Uterus (tissue), 4 donors: ENCODE data around the gene SYNGR2. TPM values are rescaled to one million over a fixed set of nuclear protein-coding genes. Genes with fewer than 3 reads are reported as not detected.

Experiments
- DNase-seq, 2 donors: peaks; one replicate each; pipeline ENCODE4 v3.0.0-alpha.2; 2019 to 2020
- H3K27ac ChIP-seq, 2 donors: fragments of 200-600 bp; sonication (generic); 1 replicate in 1 of 2; 2 replicates in 1 of 2; pipeline ENCODE4 v1.5.1; 2016 to 2018
- H3K27me3 ChIP-seq, 2 donors: fragments of 200-600 bp; sonication (generic); one replicate each; pipeline ENCODE4 v1.5.1; 2018 to 2019; ENCODE audit warnings: control low read depth in 1 of 2
- H3K36me3 ChIP-seq, 2 donors: fragments of 200-600 bp; sonication (generic); one replicate each; pipeline ENCODE4 v1.5.1; 2019; ENCODE audit warnings: control low read depth in 1 of 2
- H3K4me1 ChIP-seq, 2 donors: fragments of 200-600 bp; sonication (generic); one replicate each; pipeline ENCODE4 v1.5.1; 2018 to 2019; ENCODE audit warnings: control low read depth in 1 of 2
- H3K4me3 ChIP-seq, 2 donors: fragments of 200-600 bp; sonication (generic); 1 replicate in 1 of 2; 2 replicates in 1 of 2; pipeline ENCODE4 v1.5.1; 2018 to 2019; ENCODE audit warnings: mild to moderate bottlenecking in 1 of 2
- H3K9me3 ChIP-seq, 2 donors: fragments of 200-600 bp; sonication (generic); one replicate each; pipeline ENCODE4 v1.5.1; 2019; ENCODE audit warnings: control low read depth in 1 of 2
- CTCF ChIP-seq, 4 experiments: fragments of 200-600 bp in 2 of 4; fragments of 450-650 bp in 2 of 4; sonication (generic) in 2 of 4; IDR thresholded peaks; one replicate each; pipeline ENCODE4 v1.5.1; 2016 to 2019; ENCODE audit warnings: antibody characterized with exemption in 4 of 4, mild to moderate bottlenecking in 2 of 4, moderate library complexity in 1 of 4
- POLR2A ChIP-seq, 2 donors: fragments of 450-650 bp; IDR thresholded peaks; one replicate each; pipeline ENCODE4 v1.6.1; 2016; ENCODE audit warnings: antibody characterized with exemption in 2 of 2, mild to moderate bottlenecking in 1 of 2, moderate library complexity in 1 of 2
- intact Hi-C: fragments of 100-400 bp; cut with DNase I; formaldehyde crosslinking; loops from one replicate; pipeline ENCODE4 v1.15.1; 2023; ENCODE audit warnings: low total_unique reads
- total RNA-seq, 4 donors: library from RNA; depleted of rRNA in 3 of 4; stranded (reverse); fragments of >200 nt in 3 of 4; gene quantifications; one replicate each; pipeline versions ENCODE4 v1.1.0 to v1.2.4, GENCODE V29; 2014 to 2023
- donor health status: DM: yes; HTN: yes; CAD: no.

SYNGR2 gene
- total RNA-seq, 4 donors from 2014 or later = 16.7 to 83.2 (median 49.1) TPM

GRCh38 chr17:78174870-78175642 is 6.7 kb downstream of the SYNGR2 start:
- peak overlapping the region; percentile 81 to 85 for H3K27ac ChIP-seq
- no peak for DNase-seq
- no peaks in the 10 kb centered on the region for H3K9me3 ChIP-seq
- peaks cover 0 to 16% of the 10 kb centered on the region in 2 donors for H3K4me1 ChIP-seq
- no peak for TF ChIP-seq POLR2A (IDR thresholded peaks at IDR 0.05)
- no peak for TF ChIP-seq CTCF (IDR thresholded peaks at IDR 0.05)
- intact Hi-C loops = loop anchor here (5.0 kb wide), 1 partner anchor 63 kb away; no protein-coding TSS in a partner anchor
- H3K4me3 ChIP-seq = no peak overlapping the region
- H3K36me3 ChIP-seq = no peaks in the 10 kb centered on the region
- H3K27me3 ChIP-seq = no peaks in the 10 kb centered on the region

- no peak for DNase-seq
- no peak for TF ChIP-seq CTCF (IDR thresholded peaks at IDR 0.05)
- TF ChIP-seq POLR2A (IDR thresholded peaks at IDR 0.05) = no peak
- Histone ChIP-seq H3K4me1 (peaks cover 0 to 16% of the 10 kb centered on the region in 2 donors), H3K27me3 (no peaks in the 10 kb centered on the region), H3K27ac (peak overlapping the region in 1 of 2 donors; percentile 85), H3K4me3 (no peak overlapping the region), H3K9me3 (no peaks in the 10 kb centered on the region), H3K36me3 (no peaks in the 10 kb centered on the region)
- intact Hi-C loops = loop anchor here (5.0 kb wide), 1 partner anchor 63 kb away; no protein-coding TSS in a partner anchor
Measured at GRCh38 chr17:78175643-78175981, 7.2 kb downstream of the SYNGR2 start.

- Histone ChIP-seq H3K27me3 (no peaks in the 10 kb centered on the region), H3K9me3 (no peaks in the 10 kb centered on the region), H3K4me3 (no peak overlapping the region), H3K4me1 (peaks cover 0 to 12% of the 10 kb centered on the region in 2 donors), H3K36me3 (no peaks in the 10 kb centered on the region), H3K27ac (no peak overlapping the region)
- TF ChIP-seq CTCF (IDR thresholded peaks at IDR 0.05) = peak; percentile 80 to 90 (median 84)
- no peak for TF ChIP-seq POLR2A (IDR thresholded peaks at IDR 0.05)
- DNase-seq = peak; percentile 66 to 68
- intact Hi-C loops = loop anchor here (5.0 kb wide), 1 partner anchor 64 kb away; no protein-coding TSS in a partner anchor
Measured at GRCh38 chr17:78176548-78177025, 8.2 kb downstream of the SYNGR2 start.

GRCh38 chr17:78179372-78179771 is 11.0 kb downstream of the SYNGR2 start:
- no peak overlapping the region for H3K4me3 ChIP-seq
- peaks cover 0 to 6% of the 10 kb centered on the region in 2 donors for H3K4me1 ChIP-seq
- H3K27me3 ChIP-seq = no peaks in the 10 kb centered on the region
- TF ChIP-seq POLR2A (IDR thresholded peaks at IDR 0.05) (no peak), CTCF (IDR thresholded peaks at IDR 0.05) (no peak)
- H3K27ac ChIP-seq = peak overlapping the region; percentile 32 to 75
- no peaks in the 10 kb centered on the region for H3K36me3 ChIP-seq
- peak; percentile 35 to 38 for DNase-seq
- intact Hi-C loops = loop anchor here (5.0 kb wide), 1 partner anchor 67 kb away; no protein-coding TSS in a partner anchor
- no peaks in the 10 kb centered on the region for H3K9me3 ChIP-seq

GRCh38 chr17:78180083-78180482 is 11.7 kb downstream of the SYNGR2 start:
- no peak for DNase-seq
- Histone ChIP-seq H3K4me1 (peaks cover 0 to 6% of the 10 kb centered on the region in 2 donors), H3K36me3 (no peaks in the 10 kb centered on the region), H3K9me3 (no peaks in the 10 kb centered on the region), H3K27ac (peak overlapping the region; percentile 63 to 75), H3K27me3 (no peaks in the 10 kb centered on the region), H3K4me3 (no peak overlapping the region)
- intact Hi-C loops = no loop called here
- no peak for TF ChIP-seq CTCF (IDR thresholded peaks at IDR 0.05)
- no peak for TF ChIP-seq POLR2A (IDR thresholded peaks at IDR 0.05)
